ENCODE results near the gene CNTLN. TPM values are rescaled to one million over a fixed set of nuclear protein-coding genes. Genes with fewer than 3 reads are reported as not detected.

The CNTLN gene
- total and polyA plus RNA-seq, 2 of the 8 experiments (the other 6 are each of a cell fraction or from before 2014, with no cell fraction given) = 4.8 to 10.8 TPM

GRCh38 chr9:17160327-17160726, 25.5 kb downstream of the CNTLN start (continued):
- TF ChIP-seq CHD1 (IDR thresholded peaks at IDR 0.05; ENCODE audit: low read depth, low read length) (no peak), EGR1 (IDR thresholded peaks at IDR 0.05; ENCODE audit: borderline replicate concordance, low read depth, low read length) (no peak), TCF12 (IDR thresholded peaks at IDR 0.05; ENCODE audit: low read depth, low read length) (no peak), TAF7 (optimal IDR thresholded peaks at IDR 0.05; ENCODE audit: borderline replicate concordance, low read depth, low read length) (no peak)
